Measurements from ENCODE around the gene TECTA. TPM values are rescaled to one million over a fixed set of nuclear protein-coding genes. Genes with fewer than 3 reads are reported as not detected.

The TECTA gene
- total RNA-seq, 4 donors from 2014 or later: 0.38 TPM; not detected in 3

DNA sequence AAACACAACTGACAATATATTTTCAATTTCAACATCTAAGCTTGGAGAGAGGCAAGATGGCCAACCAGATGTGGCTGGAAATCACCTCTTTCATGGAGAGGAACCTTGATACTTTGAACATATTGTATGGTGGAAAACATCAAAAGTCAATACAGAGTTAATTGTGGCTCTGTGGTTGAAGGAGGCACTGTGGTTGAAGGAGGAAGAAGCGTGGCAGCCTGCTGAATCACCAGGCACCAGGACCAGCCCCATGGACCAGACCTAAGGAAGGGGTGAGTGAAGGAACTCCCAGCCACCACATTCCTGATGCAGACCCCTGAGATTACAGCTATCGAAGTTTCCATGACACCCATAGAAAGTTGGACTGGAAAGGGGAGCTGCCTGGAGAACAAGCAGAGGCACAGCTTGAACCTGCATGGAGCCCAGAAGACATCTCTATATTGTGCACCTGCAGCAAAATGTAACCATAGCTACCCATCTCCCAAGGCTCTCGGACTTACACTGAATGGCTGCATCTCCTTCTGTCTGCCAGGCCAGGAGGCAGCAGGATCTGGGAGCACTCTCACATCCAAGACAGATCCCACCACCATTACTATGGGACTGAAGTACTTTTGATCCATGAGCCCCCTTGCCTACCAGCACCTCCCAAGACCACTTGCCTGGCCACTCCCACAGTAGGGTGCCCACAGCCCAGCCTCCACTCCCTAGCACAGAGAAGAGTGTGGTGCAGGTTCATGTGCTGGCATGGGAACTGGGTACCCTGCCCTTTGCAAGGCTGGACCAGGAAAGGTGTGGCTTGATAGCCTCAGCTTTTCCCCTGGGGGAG is 111.7 kb downstream of the TECTA start:
- 60 to 67% methylated on average over 2 of the region's 3 CpGs for WGBS, 2 donors
- Histone ChIP-seq H3K27ac (no peak overlapping the region), H3K27me3 (peaks cover 0 to 12% (median 0%) of the 10 kb centered on the region in 4 donors), H3K36me3 (no peaks in the 10 kb centered on the region), H3K4me1 (peaks cover 0 to 6% (median 0%) of the 10 kb centered on the region in 3 donors), H3K9me3 (no peaks in the 10 kb centered on the region), H3K4me3 (no peak overlapping the region)
- no peak for DNase-seq
- TF ChIP-seq, protein P1, sequence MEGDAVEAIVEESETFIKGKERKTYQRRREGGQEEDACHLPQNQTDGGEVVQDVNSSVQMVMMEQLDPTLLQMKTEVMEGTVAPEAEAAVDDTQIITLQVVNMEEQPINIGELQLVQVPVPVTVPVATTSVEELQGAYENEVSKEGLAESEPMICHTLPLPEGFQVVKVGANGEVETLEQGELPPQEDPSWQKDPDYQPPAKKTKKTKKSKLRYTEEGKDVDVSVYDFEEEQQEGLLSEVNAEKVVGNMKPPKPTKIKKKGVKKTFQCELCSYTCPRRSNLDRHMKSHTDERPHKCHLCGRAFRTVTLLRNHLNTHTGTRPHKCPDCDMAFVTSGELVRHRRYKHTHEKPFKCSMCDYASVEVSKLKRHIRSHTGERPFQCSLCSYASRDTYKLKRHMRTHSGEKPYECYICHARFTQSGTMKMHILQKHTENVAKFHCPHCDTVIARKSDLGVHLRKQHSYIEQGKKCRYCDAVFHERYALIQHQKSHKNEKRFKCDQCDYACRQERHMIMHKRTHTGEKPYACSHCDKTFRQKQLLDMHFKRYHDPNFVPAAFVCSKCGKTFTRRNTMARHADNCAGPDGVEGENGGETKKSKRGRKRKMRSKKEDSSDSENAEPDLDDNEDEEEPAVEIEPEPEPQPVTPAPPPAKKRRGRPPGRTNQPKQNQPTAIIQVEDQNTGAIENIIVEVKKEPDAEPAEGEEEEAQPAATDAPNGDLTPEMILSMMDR (IDR thresholded peaks at IDR 0.05): no peak
- TF ChIP-seq POLR2A (IDR thresholded peaks at IDR 0.05): no peak
- intact Hi-C loops (cut with DNase I): no loop called here

DNA sequence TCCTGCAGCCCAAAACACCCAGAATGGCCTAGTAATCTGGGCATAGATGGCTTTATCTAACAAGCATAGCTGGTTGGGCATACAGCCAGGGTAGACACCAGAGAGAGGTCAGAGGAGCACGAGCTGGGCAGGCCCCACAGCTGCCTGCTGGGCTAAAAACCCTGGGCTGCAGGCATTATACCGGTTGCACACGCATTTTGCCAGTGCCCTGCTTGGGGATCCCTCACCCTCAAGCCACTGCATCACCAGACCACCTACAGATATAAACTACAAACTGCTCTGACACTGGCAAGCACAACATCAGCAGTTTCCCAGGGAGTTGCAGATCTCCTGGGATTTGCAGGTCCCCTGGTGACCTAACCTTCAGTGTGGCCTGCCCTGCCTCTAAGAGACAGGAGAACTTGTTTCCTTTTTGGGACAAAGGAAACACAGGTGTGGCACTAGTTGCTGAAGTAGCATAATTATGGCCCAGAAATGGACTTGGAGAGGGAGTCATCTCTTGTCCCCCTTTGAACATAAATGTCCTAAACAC is 112.4 kb downstream of the TECTA start:
- no peak overlapping the region for H3K4me3 ChIP-seq
- H3K9me3 ChIP-seq: no peaks in the 10 kb centered on the region
- H3K27me3 ChIP-seq: peaks cover 0 to 12% (median 0%) of the 10 kb centered on the region in 4 donors
- no peak overlapping the region for H3K27ac ChIP-seq
- intact Hi-C loops (cut with DNase I): no loop called here
- DNase-seq: no peak
- peaks cover 0 to 7% (median 0%) of the 10 kb centered on the region in 3 donors for H3K4me1 ChIP-seq
- WGBS, 2 donors: 62% methylated on average over 3 of the region's 3 CpGs; no CpG with 5 or more reads in 1 of the 2 donors
- no peaks in the 10 kb centered on the region for H3K36me3 ChIP-seq
- TF ChIP-seq, protein P1 (IDR thresholded peaks at IDR 0.05): no peak
- no peak for TF ChIP-seq POLR2A (IDR thresholded peaks at IDR 0.05)

DNA sequence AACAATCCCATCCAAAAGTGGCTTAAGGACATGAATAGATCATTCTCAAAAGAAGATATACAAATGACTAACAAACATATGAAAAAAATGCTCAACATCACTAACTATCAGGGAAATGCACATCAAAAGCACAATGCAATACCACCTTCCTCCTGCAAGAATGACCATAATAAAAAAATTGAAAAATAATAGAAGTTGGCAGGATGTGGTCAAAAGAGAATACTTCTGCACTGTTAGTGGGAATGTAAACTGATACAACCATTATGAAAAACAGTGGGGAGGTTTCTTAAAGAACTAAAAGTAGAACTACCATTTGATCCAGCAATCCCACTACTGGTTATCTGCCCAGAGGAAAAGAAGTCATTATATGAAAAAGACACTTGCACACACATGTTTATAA is 113.8 kb downstream of the TECTA start:
- TF ChIP-seq POLR2A (IDR thresholded peaks at IDR 0.05): no peak
- TF ChIP-seq, protein P1 (IDR thresholded peaks at IDR 0.05): no peak
- Histone ChIP-seq H3K9me3 (no peaks in the 10 kb centered on the region), H3K4me3 (no peak overlapping the region), H3K4me1 (peaks cover 0 to 17% (median 0%) of the 10 kb centered on the region in 3 donors), H3K27me3 (peaks cover 0 to 7% (median 0%) of the 10 kb centered on the region in 4 donors), H3K27ac (no peak overlapping the region), H3K36me3 (no peaks in the 10 kb centered on the region)
- intact Hi-C loops (cut with DNase I): no loop called here
- no peak for DNase-seq

- peaks cover 0 to 28% (median 0%) of the 10 kb centered on the region in 4 donors for H3K27me3 ChIP-seq
- H3K27ac ChIP-seq: no peak overlapping the region
- H3K4me3 ChIP-seq: no peak overlapping the region
- intact Hi-C loops (cut with DNase I): no loop called here
- H3K36me3 ChIP-seq: no peaks in the 10 kb centered on the region
- WGBS, 2 donors: 56 to 61% methylated on average over 5 of the region's 5 CpGs
- TF ChIP-seq, protein P1 (IDR thresholded peaks at IDR 0.05): no peak
- TF ChIP-seq POLR2A (IDR thresholded peaks at IDR 0.05): no peak
- H3K4me1 ChIP-seq: peaks cover 0 to 16% (median 3%) of the 10 kb centered on the region in 3 donors
- DNase-seq: no peak
- H3K9me3 ChIP-seq: no peaks in the 10 kb centered on the region
Measured at GRCh38 chr11:121221496-121222200, 120.6 kb downstream of the TECTA start.

DNA sequence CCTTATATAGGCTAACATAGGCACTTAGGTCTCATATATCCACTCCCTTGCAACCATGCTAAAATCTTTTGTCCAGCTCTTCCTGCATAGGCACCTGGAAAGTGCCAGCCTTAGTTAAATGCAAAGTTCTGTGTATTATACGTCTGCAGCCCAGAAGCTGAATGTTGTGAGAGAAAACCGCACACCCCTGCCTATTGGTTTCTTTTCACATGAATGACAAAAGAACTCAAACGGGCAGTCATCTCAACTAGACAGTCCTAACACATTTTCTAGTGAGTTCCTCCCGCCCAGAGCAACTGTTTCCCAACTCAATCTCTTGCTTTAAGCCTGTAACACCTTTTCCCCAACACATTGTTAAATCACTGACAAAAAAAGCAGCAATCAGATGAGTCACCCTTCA is 122.1 kb downstream of the TECTA start:
- 50 to 61% methylated on average over 4 of the region's 4 CpGs for WGBS, 2 donors

More for the DNA sequence above, 122.1 kb downstream of the TECTA start:
- Histone ChIP-seq H3K9me3 (no peaks in the 10 kb centered on the region), H3K4me3 (no peak overlapping the region), H3K27me3 (peaks cover 0 to 28% (median 0%) of the 10 kb centered on the region in 4 donors), H3K36me3 (no peaks in the 10 kb centered on the region), H3K27ac (no peak overlapping the region), H3K4me1 (peaks cover 0 to 16% (median 3%) of the 10 kb centered on the region in 3 donors)
- no peak for DNase-seq
- no peak for TF ChIP-seq POLR2A (IDR thresholded peaks at IDR 0.05)
- TF ChIP-seq, protein P1 (IDR thresholded peaks at IDR 0.05): no peak
- intact Hi-C loops (cut with DNase I): no loop called here
